Stimulated activated CD4-positive, alpha-beta T cell treated with anti-CD3 and anti-CD28 coated beads, Interleukin-2, amount 100 ng/mL, for 4 hours (primary cell): ENCODE data around the gene GPATCH3.
"Not testable (repeated sequence)": the region's sequence is repeated elsewhere in the genome, so short reads cannot be mapped to it uniquely, and the experiment has no call there.

Experiments
- DNase-seq: peaks from one replicate; pipeline ENCODE4 v3.0.0-alpha.2; 2020; ENCODE audit warnings: low read depth

GPATCH3 gene, protein sequence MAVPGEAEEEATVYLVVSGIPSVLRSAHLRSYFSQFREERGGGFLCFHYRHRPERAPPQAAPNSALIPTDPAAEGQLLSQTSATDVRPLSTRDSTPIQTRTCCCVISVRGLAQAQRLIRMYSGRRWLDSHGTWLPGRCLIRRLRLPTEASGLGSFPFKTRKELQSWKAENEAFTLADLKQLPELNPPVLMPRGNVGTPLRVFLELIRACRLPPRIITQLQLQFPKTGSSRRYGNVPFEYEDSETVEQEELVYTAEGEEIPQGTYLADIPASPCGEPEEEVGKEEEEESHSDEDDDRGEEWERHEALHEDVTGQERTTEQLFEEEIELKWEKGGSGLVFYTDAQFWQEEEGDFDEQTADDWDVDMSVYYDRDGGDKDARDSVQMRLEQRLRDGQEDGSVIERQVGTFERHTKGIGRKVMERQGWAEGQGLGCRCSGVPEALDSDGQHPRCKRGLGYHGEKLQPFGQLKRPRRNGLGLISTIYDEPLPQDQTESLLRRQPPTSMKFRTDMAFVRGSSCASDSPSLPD

GRCh38 chr1:26900001-26900814, at the start of gene GPATCH3:
Gene GPATCH3, minus strand, starts transcription at chr1:26900467. Its CDS starts 25 bp downstream, at chr1:26900442.
- DNase-seq: peak; percentile 84

- DNase-seq: no peak
Observed at GRCh38 chr1:26949926-26950319, 49.7 kb upstream of the GPATCH3 start.

DNA sequence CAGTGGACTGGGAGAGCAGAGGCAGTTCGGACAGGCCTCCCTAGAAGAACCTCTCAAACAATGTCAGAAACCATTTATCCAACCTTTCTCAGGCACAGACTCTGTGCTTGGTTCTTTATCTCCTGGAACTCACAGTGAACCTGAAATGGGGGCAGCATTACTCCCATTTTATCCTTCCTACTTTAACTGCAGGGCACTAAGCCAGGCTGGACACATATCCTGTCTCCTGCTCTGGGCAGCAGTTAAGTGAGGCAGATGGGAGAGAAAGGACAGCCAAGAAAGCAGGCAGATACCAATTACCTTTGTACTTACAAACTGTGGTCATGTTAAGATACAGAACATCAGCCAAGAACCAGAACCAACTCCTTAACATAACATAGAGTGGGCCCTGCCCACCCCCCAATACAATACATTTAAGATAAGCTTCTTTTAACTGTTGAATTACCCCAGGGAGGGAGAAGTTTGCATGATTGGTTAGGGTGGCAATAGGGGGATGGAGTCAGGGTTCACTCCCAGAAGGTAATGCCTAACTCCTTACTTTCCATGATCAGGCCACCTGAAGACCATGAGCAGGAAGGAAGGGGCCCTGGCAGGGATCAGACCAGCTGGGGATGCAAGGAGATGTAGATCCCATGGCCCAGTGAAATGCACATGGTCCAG, 49.1 kb upstream of the GPATCH3 start:
- no peak for DNase-seq

DNA sequence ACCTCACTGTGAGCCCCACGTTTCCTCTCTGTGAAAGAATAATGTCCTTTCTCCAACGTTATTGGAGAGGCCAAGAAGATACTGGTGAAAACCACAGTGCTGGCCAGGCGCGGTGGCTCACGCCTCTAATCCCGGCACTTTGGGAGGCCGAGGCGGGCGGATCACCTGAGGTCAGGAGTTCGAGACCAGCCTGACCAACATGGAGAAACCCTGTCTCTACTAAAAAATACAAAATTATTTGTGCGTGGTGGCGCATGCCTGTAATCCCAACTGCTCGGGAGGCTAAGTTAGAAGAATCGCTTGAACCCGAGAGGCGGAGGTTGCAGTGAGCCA, 48.4 kb upstream of the GPATCH3 start:
- DNase-seq: not testable (repeated sequence)

- no peak for DNase-seq
Observed at GRCh38 chr1:26946270-26946669, 46.0 kb upstream of the GPATCH3 start.

DNA sequence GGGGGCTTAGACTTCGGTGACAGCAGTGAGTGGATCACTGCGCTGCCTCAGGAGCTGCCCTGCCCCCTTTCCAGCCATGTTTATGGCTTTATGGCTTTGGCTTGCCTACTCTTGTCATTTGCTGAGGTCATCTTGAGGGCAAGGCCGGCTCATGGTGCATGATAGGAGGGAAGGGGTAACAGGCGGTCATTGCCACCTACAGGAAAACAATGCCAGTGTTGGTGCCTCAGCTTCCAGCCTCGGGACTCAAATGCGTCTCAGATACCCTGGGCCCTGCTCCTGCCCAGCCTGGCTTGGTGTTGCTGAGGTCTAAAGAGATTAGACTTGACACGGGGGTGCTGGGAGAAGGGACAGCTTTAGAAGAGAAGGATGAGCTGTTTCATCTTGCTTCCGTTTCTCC, 45.5 kb upstream of the GPATCH3 start:
- no peak for DNase-seq

DNA sequence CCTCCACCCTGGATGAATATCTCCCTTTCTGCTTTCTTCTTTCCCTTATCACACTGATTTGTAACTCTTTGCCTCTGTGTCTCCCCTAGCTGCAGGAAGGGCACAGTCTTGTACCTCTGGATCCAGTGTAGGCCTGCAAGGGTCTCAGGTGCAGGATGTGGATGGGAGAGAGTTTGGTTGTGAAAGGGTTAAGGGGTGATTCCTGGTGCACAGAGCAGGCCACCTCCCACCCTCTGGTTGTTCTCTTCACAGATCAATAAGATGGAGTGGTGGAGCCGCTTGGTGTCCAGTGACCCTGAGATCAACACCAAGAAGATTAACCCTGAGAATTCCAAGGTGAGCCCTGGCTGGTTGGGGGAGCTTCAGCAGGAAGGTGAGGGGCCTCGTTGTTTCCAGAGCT, 44.9 kb upstream of the GPATCH3 start:
- no peak for DNase-seq

- DNase-seq: no peak
Observed at GRCh38 chr1:26942656-26943055, 42.4 kb upstream of the GPATCH3 start.

- DNase-seq: no peak
Observed at GRCh38 chr1:26941311-26941710, 41.0 kb upstream of the GPATCH3 start.

DNA sequence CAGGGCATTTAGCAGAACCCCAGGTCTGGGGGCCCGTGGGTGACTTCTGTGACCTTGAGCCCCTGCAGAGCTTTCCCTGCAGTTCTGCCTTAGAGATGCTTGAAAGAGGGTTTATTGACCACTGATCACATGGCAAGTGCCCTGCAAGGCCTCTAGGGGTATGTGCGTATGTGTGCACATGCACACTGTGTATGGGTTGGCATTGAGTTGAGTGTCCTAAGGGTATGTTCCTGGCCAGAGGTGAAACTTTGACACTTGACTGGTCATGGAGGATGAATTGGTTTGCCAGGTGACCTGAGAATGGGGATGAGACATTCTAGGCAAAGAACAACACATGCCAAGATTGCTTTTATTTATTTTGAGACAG, 38.4 kb upstream of the GPATCH3 start:
- DNase-seq: no peak

DNA sequence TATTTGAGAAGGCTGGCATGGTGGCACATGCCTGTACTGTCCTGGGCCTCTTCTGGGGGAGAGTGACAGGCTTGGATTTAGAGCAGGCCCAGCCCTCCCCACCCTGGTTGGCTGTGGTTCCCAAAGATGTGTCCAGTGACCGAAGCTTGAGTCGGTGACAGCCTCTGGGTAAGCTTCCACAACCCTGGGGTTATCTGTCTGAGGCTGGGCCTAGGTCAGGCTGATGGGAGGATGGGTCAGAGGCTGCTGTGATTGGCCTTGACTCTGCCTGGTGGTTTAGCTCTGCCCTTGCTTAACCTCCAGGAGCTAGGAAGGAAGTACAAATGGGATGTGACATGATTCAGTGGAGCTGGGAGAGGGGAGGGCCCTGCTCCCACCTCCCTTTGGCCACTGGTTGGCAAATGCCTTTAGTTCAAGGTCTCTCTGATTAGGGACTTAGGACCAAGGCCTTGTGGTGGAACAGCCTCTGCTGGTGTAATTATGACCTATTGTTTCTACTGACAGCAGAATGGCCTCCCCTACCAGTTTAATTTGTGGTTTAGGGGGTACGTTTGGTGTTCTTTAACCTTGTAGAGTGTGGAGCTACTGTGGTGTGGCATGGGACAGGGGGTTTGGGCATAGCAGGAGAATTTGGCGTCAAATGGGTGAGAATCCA, 37.9 kb upstream of the GPATCH3 start:
- DNase-seq: no peak

- DNase-seq: no peak
Observed at GRCh38 chr1:26936823-26937222, 36.6 kb upstream of the GPATCH3 start.

- DNase-seq: no peak
Observed at GRCh38 chr1:26932531-26932930, 32.3 kb upstream of the GPATCH3 start.

GRCh38 chr1:26923711-26924110, 23.4 kb upstream of the GPATCH3 start:
- DNase-seq: no peak

GRCh38 chr1:26922901-26923300, 22.6 kb upstream of the GPATCH3 start:
- DNase-seq: no peak

- DNase-seq: no peak
Observed at GRCh38 chr1:26922431-26922729, 22.1 kb upstream of the GPATCH3 start.

DNA sequence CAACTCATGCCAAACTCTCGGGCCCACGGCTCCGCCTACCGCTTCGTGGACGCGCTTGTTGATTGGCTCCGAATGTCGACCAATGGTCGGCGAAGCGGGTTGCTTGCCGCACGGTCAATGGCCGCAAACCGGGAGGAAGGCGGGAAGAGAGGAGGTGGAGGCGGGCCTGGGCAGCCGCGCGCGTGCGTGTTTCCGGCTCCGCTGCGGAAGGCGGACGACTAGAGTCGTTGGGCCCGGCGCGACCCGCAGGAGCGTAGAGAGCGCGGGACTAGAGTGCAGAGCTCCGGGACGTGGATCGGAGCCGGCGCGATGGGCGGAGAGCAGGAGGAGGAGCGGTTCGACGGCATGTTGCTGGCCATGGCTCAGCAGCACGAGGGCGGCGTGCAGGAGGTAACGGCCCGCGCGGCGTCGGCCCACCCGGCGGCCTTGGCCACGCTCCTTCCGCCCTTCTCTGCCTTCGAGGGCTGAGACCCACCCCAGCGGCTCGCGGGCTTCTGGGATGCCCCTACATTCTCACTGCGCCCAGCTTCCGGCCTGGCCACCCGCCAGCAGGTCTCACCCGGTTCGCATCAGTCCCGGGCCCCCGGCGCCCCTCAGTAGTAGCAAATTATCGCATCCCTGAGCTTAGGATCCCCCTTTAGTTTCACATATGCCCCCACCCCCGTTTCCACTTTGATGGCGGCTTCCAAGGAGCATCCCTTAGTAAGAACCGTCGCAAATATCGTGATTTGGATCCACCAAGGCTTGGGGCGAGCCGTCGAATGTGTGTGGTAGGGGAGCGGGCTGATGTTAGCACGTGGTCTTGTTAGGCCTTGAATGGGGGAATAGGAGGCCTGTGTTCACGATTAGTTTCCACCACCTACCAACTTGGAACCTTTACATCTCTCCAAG, 21.5 kb upstream of the GPATCH3 start, which contains the start of gene NUDC:
NUDC (plus strand) TSS at position 204 of the 891 bp plus-strand sequence; CDS start at position 310, 106 bp downstream.
- DNase-seq: peak; percentile 93

DNA sequence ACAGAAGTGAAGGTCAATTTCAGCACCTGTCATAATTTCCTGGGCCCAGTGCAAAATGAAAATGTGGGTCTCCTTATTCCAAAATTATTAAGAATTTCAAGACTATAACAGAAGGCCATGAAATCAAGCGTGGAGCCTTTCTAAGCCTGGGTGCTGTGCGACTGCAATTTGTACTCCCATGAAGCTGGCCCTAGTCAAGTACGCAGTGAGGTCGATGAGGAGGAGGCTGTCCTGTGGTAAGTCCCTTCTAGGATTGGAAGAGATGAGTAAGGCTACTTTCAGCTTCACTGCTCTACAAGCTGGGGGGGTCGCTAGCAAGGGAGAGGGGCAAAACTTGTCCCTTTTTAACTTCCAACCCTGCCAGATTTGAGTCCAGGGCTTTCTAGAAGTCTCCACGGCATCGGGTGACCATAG, 20.9 kb upstream of the GPATCH3 start:
- no peak for DNase-seq

DNA sequence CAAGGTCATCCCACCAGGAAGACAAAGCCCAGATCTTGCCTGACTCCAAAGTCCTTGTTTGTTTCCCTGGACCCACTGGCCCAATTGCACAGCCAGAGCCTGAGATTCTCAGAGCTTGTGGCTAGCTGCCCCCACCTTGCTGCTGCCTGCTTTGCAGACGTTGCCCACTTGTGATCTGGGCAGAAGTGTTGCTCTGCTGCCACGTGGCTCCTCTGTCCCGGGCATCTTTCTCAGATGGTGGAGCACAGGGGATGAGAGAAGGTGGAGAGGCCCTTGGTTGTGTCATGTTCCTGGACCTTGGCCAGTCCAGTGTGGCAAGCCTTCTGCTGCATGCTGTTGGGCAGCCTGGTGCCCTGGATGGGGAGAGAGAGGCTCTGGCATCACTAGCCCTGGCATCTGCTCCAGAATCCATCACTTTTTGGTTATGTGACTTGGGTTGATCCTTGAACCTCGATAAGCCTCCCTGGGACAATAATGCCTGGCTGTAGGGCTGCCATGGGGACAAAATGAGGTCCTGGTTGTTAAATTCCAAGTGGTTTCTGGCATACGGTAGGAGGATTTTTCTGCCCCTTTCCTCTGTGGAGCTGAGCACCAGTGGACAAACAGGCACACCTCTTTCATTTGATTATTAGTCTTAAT, 15.1 kb upstream of the GPATCH3 start:
- DNase-seq: no peak

DNA sequence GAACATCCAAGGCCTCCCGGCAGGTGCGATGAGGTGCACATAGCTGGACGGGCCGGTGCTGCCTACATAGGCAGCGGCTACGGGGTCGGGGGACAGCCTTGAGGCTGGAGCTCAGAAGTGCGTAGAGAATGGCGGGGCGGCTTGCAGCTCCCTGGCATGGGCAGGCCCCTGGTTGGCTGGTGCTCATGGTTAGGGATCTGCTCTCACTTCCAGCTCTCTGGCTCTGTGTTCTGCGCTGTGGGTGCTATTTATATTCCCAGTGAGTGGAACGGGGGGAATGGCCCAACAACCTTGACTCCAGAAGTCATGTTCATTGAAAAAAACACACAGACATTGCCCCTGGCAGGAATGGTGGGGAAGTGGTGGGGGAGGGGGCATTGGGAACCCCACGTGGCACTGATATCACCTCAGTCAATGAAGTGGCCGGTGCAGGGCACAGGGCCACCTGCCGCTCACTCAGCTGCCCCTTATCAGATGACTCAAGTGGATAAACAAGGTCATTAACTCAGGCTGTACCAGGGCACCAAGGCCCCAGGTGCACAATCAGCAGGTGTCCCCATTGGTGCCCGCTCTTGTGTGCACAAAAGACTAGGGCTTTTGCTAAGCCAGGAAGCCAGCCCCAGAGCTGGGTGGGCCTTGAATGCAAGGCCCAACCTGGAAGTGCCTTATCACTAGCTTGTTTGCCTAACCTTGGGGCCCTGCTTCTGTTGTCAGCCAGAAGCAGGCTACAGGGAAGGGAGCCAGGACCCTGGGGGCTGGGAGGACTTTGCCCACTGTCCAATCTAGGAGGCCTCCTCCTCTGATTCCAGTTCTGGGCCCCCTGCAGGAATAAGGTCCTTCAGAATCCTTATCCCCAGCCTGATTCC, 13.7 kb upstream of the GPATCH3 start, which contains the start of gene NR0B2:
NR0B2 (minus strand) TSS at position 222 of the 866 bp plus-strand sequence; CDS start at position 187, 35 bp downstream.
- DNase-seq: no peak
